GM12801 (cell line): ENCODE data around the gene CYP2C19.

Experiments used
- CTCF ChIP-seq: IDR thresholded peaks from one replicate; pipeline ENCODE4 v1.5.1; 2011; ENCODE audit warnings: control low read depth; ENCODE audit not compliant: insufficient read length; ENCODE audit errors: extremely low read depth

The CYP2C19 gene

GRCh38 chr10:94762393-94762792 is at the start of gene CYP2C19:
CYP2C19 (plus strand) TSS chr10:94762681; CDS start chr10:94762706, 25 bp downstream.
- no peak for TF ChIP-seq CTCF

GRCh38 chr10:94725871-94726270 is 36.6 kb upstream of the CYP2C19 start:
- TF ChIP-seq CTCF: no peak

- no peak for TF ChIP-seq CTCF
Measured at GRCh38 chr10:94735197-94735596, 27.3 kb upstream of the CYP2C19 start.

- no peak for TF ChIP-seq CTCF
Measured at GRCh38 chr10:94738588-94738987, 23.9 kb upstream of the CYP2C19 start.

GRCh38 chr10:94747137-94747536 is 15.3 kb upstream of the CYP2C19 start:
- no peak for TF ChIP-seq CTCF

GRCh38 chr10:94747838-94748237 is 14.6 kb upstream of the CYP2C19 start:
- no peak for TF ChIP-seq CTCF

GRCh38 chr10:94757916-94758315 is 4.6 kb upstream of the CYP2C19 start:
- TF ChIP-seq CTCF: no peak
